Spleen (tissue), 11 donors: Measurements from ENCODE around the gene AFAP1L1. TPM values are rescaled to one million over a fixed set of nuclear protein-coding genes. Genes with fewer than 3 reads are reported as not detected.

Experiments
- DNase-seq: peaks from one replicate; pipeline ENCODE4 v3.0.0-alpha.2; 2020
- H3K27ac ChIP-seq, 8 donors: fragments of 200-600 bp; sonication (generic) in 7 of 8; 1 replicate in 4 of 8; 2 replicates in 4 of 8; pipeline versions ENCODE4 v1.5.0 to v1.8.0; 2016 to 2021; ENCODE audit warnings: inconsistent platforms in 4 of 8, mild to moderate bottlenecking in 4 of 8, moderate library complexity in 1 of 8
- H3K27me3 ChIP-seq, 7 donors: fragments of 200-600 bp; sonication (generic) in 6 of 7; replicated peaks in 1 of 7; 1 replicate in 4 of 7; 2 replicates in 3 of 7; pipeline versions ENCODE4 v1.5.0 to v1.8.0; 2016 to 2021; ENCODE audit warnings: inconsistent platforms in 3 of 7, mild to moderate bottlenecking in 1 of 7
- H3K36me3 ChIP-seq, 6 donors: fragments of 200-600 bp; sonication (generic) in 5 of 6; 1 replicate in 4 of 6; 2 replicates in 2 of 6; pipeline versions ENCODE4 v1.5.0 to v1.8.0; 2016 to 2021; ENCODE audit warnings: inconsistent platforms in 2 of 6
- H3K4me1 ChIP-seq, 6 donors: fragments of 200-600 bp; sonication (generic) in 5 of 6; 1 replicate in 3 of 6; 2 replicates in 3 of 6; pipeline versions ENCODE4 v1.5.0 to v1.8.0; 2016 to 2021; ENCODE audit warnings: inconsistent platforms in 3 of 6
- H3K4me3 ChIP-seq, 8 donors: fragments of 200-600 bp; sonication (generic) in 7 of 8; 1 replicate in 4 of 8; 2 replicates in 4 of 8; pipeline versions ENCODE4 v1.5.0 to v1.8.0; 2016 to 2021; ENCODE audit warnings: inconsistent platforms in 4 of 8, mild to moderate bottlenecking in 4 of 8, moderate library complexity in 2 of 8
- H3K9me3 ChIP-seq, 8 donors: fragments of 200-600 bp; sonication (generic) in 7 of 8; 1 replicate in 4 of 8; 2 replicates in 4 of 8; pipeline versions ENCODE4 v1.5.0 to v1.8.0; 2016 to 2021; ENCODE audit warnings: inconsistent platforms in 4 of 8
- CTCF ChIP-seq, 11 experiments: fragments of 200-600 bp in 7 of 11; fragments of 450-650 bp in 4 of 11; sonication (generic) in 4 of 11; IDR thresholded peaks in 8 of 11; conservative IDR thresholded peaks in 3 of 11; 1 replicate in 7 of 11; 2 replicates in 4 of 11; pipeline versions ENCODE4 v1.4.0 to v1.8.0; 2016 to 2021; ENCODE audit warnings: antibody characterized with exemption in 11 of 11, inconsistent platforms in 4 of 11, mild to moderate bottlenecking in 1 of 11
- POLR2A ChIP-seq, 3 donors: fragments of 450-650 bp; IDR thresholded peaks; one replicate each; pipeline ENCODE4 v1.5.1; 2017; ENCODE audit warnings: antibody characterized with exemption in 3 of 3, mild to moderate bottlenecking in 1 of 3
- POLR2AphosphoS5 ChIP-seq, 3 donors: sonication (generic); formaldehyde crosslinking; IDR thresholded peaks; one replicate each; pipeline ENCODE4 v1.5.1; 2017; ENCODE audit warnings: antibody characterized with exemption in 3 of 3
- WGBS, 5 donors: extraction: QIAGEN DNeasy Blood & Tissue Kit in 3 of 5; methylation state at CpG; one replicate each; pipeline versions ENCODE4 v1.1.5 to v1.1.7; 2013 to 2018; 5-methylcytosine and 5-hydroxymethylcytosine counted together
- intact Hi-C: fragments of 100-400 bp; cut with DNase I; formaldehyde crosslinking; loops from one replicate; pipeline ENCODE4 v1.15.0; 2023; ENCODE audit warnings: low total_unique reads
- polyA plus RNA-seq, 3 donors: library from polyadenylated mRNA; stranded (reverse); fragments of 200-250 nt; gene quantifications; one replicate each; pipeline ENCODE4 v1.2.1, GENCODE V29; 2013
- total RNA-seq, 7 donors: library from RNA; depleted of rRNA in 3 of 7; stranded (reverse); fragments of >200 nt in 3 of 7; fragmentation: NEBNext Ultra II Directional in 4 of 7; extraction: Animal tissue kit (Norgen Biotek cat#: 25700) in 4 of 7; gene quantifications; one replicate each; pipeline versions ENCODE4 v1.1.0 to v1.2.1, GENCODE V29; 2016 to 2021
- donor health status: healthy with polysubstance abuse.
- donor health status: DM: no; HTN: no; CAD: no; lungs with moderate emphysema.
- donor health status: DM: no; HTN: no; CAD: no.
- donor health status: Bipolar disorder and iron deficiency.
- donor health status: healthy.
- donor health status: DM: no; HTN: no; CAD: no.
- donor health status: DM: yes; HTN: yes; CAD: no.

AFAP1L1 gene
- total and polyA plus RNA-seq, 10 donors = 1.7 to 21.8 (median 10.3) TPM

- no peaks in the 10 kb centered on the region for H3K9me3 ChIP-seq
- peaks cover 0 to 17% (median 3%) of the 10 kb centered on the region in 6 donors for H3K4me1 ChIP-seq
- WGBS, 5 donors = 80 to 91% (median 89%) methylated on average over 4 of the region's 4 CpGs
- DNase-seq = no peak
- no peak overlapping the region for H3K27ac ChIP-seq
- no peaks in the 10 kb centered on the region for H3K27me3 ChIP-seq
- H3K36me3 ChIP-seq = no peaks in the 10 kb centered on the region
- H3K4me3 ChIP-seq = no peak overlapping the region
- TF ChIP-seq POLR2A (IDR thresholded peaks at IDR 0.05) (no peak), POLR2AphosphoS5 (IDR thresholded peaks at IDR 0.05) (no peak), CTCF (IDR thresholded peaks at IDR 0.05 in 8 of 11, conservative IDR thresholded peaks at IDR 0.05 in 3 of 11) (no peak)
- intact Hi-C loops = loop anchor here (5.0 kb wide), 2 partner anchors 55 to 190 kb away; no protein-coding TSS in a partner anchor
Observed at GRCh38 chr5:149372076-149372795, 100.6 kb downstream of the AFAP1L1 start.

GRCh38 chr5:149372932-149373331 lies 101.3 kb downstream of the AFAP1L1 start:
- Histone ChIP-seq H3K27ac (no peak overlapping the region), H3K4me1 (peaks cover 0 to 10% (median 0%) of the 10 kb centered on the region in 6 donors), H3K36me3 (no peaks in the 10 kb centered on the region), H3K27me3 (no peaks in the 10 kb centered on the region), H3K9me3 (no peaks in the 10 kb centered on the region), H3K4me3 (no peak overlapping the region)
- TF ChIP-seq POLR2AphosphoS5 (IDR thresholded peaks at IDR 0.05) = no peak
- no peak for TF ChIP-seq CTCF (IDR thresholded peaks at IDR 0.05 in 8 of 11, conservative IDR thresholded peaks at IDR 0.05 in 3 of 11)
- WGBS, 5 donors = 94 to 98% (median 96%) methylated on average over 3 of the region's 3 CpGs
- intact Hi-C loops = loop anchor here (5.0 kb wide), 2 partner anchors 56 to 189 kb away; no protein-coding TSS in a partner anchor
- no peak for DNase-seq

DNA sequence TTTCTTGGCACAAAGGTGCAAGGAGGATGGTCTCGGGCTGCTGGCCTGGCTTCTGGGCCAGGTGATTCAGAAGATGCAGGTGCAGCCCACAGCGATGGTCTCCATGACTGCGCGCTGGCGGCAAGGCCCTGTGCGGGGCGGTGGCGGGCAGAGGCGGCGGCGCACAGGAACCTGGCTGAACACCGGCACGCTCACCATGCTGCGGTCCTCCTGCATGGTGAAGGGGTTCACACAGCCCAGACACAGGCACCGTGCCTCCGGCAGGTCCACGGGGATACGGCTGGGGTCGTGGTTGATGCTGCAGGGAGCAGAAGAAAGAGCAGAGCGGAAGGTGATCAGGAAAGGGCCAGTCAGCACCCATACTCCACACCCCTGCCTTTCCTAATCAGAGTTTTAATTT lies 102.6 kb downstream of the AFAP1L1 start:
- no peak overlapping the region for H3K27ac ChIP-seq
- peaks cover 0 to 3% (median 0%) of the 10 kb centered on the region in 7 donors for H3K27me3 ChIP-seq
- no peaks in the 10 kb centered on the region for H3K9me3 ChIP-seq
- H3K4me3 ChIP-seq = no peak overlapping the region
- TF ChIP-seq POLR2AphosphoS5 (IDR thresholded peaks at IDR 0.05) = no peak
- no peak for TF ChIP-seq POLR2A (IDR thresholded peaks at IDR 0.05)
- no peak for TF ChIP-seq CTCF (IDR thresholded peaks at IDR 0.05 in 8 of 11, conservative IDR thresholded peaks at IDR 0.05 in 3 of 11)
- H3K4me1 ChIP-seq = peaks cover 0 to 10% (median 0%) of the 10 kb centered on the region in 6 donors
- intact Hi-C loops = loop anchor here (5.0 kb wide), 2 partner anchors 57 to 188 kb away; no protein-coding TSS in a partner anchor
- 94 to 98% (median 96%) methylated on average over 20 of the region's 20 CpGs for WGBS, 5 donors
- no peaks in the 10 kb centered on the region for H3K36me3 ChIP-seq
- no peak for DNase-seq

GRCh38 chr5:149374801-149375200 lies 103.1 kb downstream of the AFAP1L1 start:
- Histone ChIP-seq H3K27me3 (peaks cover 0 to 5% (median 0%) of the 10 kb centered on the region in 7 donors), H3K27ac (no peak overlapping the region), H3K4me1 (peaks cover 0 to 10% (median 0%) of the 10 kb centered on the region in 6 donors), H3K4me3 (no peak overlapping the region), H3K9me3 (no peaks in the 10 kb centered on the region), H3K36me3 (no peaks in the 10 kb centered on the region)
- intact Hi-C loops = loop anchor here (5.0 kb wide), 2 partner anchors 58 to 188 kb away; no protein-coding TSS in a partner anchor
- TF ChIP-seq CTCF (IDR thresholded peaks at IDR 0.05 in 8 of 11, conservative IDR thresholded peaks at IDR 0.05 in 3 of 11) (no peak), POLR2AphosphoS5 (IDR thresholded peaks at IDR 0.05) (no peak), POLR2A (IDR thresholded peaks at IDR 0.05) (no peak)
- no peak for DNase-seq
- WGBS, 5 donors = 65 to 96% (median 84%) methylated on average over 3 of the region's 3 CpGs
